H1 (cell line): ENCODE measurements around the gene DPH6. TPM values are rescaled to one million over a fixed set of nuclear protein-coding genes. Genes with fewer than 3 reads are reported as not detected.

Source experiments
- CTCF ChIA-PET: fragments of 300-600 bp; sonication (Branson Sonifier 250); formaldehyde crosslinking; loops from one replicate; lab custom pipeline; 2021; ENCODE audit not compliant: partially characterized antibody; lab: Charles Lee
- POLR2A ChIA-PET: fragments of 300-600 bp; sonication (Branson Sonifier 250); formaldehyde crosslinking; loops from one replicate; lab custom pipeline; 2021; ENCODE audit warnings: inconsistent platforms; ENCODE audit not compliant: partially characterized antibody; lab: Charles Lee
- DNase-seq, 2 experiments: peaks; one replicate each; pipeline versions ENCODE4 v3.0.0 to v3.0.0-alpha.2; 2010 to 2022; ENCODE audit warnings: low spot score in 2 of 2, low read depth in 1 of 2, mixed read lengths in 1 of 2
- FAIRE-seq: peaks from 2 replicates; lab custom pipeline; 2011; peaks lifted over from hg19 to GRCh38; lab: Jason Lieb, UNC
- H2AFZ ChIP-seq: 2 replicates; pipeline ENCODE4 v1.8.1; 2012; ENCODE audit warnings: low read length, inconsistent platforms
- H2AK5ac ChIP-seq: 2 replicates; pipeline ENCODE4 v1.6.1; 2013; ENCODE audit warnings: low read depth, low read length
- H2BK120ac ChIP-seq: replicated peaks from 2 replicates; pipeline ENCODE3; 2013; ENCODE audit warnings: low read depth, low read length, inconsistent platforms
- H2BK12ac ChIP-seq: 2 replicates; pipeline ENCODE4 v1.6.1; 2013; ENCODE audit warnings: low read depth, low read length
- H2BK15ac ChIP-seq: 2 replicates; pipeline ENCODE4 v1.6.1; 2013; ENCODE audit warnings: low read length
- H2BK20ac ChIP-seq: 2 replicates; pipeline ENCODE4 v1.6.1; 2013; ENCODE audit warnings: low read length
- H2BK5ac ChIP-seq: 2 replicates; pipeline ENCODE4 v1.6.1; 2013; ENCODE audit warnings: low read depth, low read length
- H3K14ac ChIP-seq: 2 replicates; pipeline ENCODE4 v1.6.1; 2013; ENCODE audit warnings: inconsistent platforms; ENCODE audit not compliant: insufficient read length
- H3K18ac ChIP-seq: 2 replicates; pipeline ENCODE4 v1.6.1; 2013; ENCODE audit warnings: low read length; ENCODE audit errors: extremely low read depth
- H3K23ac ChIP-seq: 2 replicates; pipeline ENCODE4 v1.6.1; 2013; ENCODE audit warnings: inconsistent platforms; ENCODE audit not compliant: insufficient read length
- H3K23me2 ChIP-seq: 2 replicates; pipeline ENCODE4 v1.6.1; 2013; ENCODE audit warnings: low read depth, low read length
- H3K27ac ChIP-seq: 2 replicates; pipeline ENCODE4 v1.6.1; 2011; ENCODE audit warnings: low read depth, low read length, inconsistent platforms
- H3K27me3 ChIP-seq, 4 experiments: replicated peaks in 1 of 4; 1 replicate in 1 of 4; 2 replicates in 3 of 4; pipeline versions ENCODE4 v1.6.1 to v1.8.1; 2011 to 2013; ENCODE audit warnings: low read length in 3 of 4, mild to moderate bottlenecking in 3 of 4, inconsistent platforms in 2 of 4, mixed read lengths in 2 of 4, moderate library complexity in 1 of 4; ENCODE audit not compliant: control insufficient read depth in 3 of 4, insufficient read depth in 3 of 4; ENCODE audit errors: extremely low read depth in 1 of 4
- H3K36me3 ChIP-seq, 4 experiments: 2 replicates each; pipeline versions ENCODE4 v1.6.1 to v1.8.1; 2011 to 2013; ENCODE audit warnings: mild to moderate bottlenecking in 4 of 4, low read length in 3 of 4, moderate library complexity in 2 of 4, control low read depth in 1 of 4, inconsistent platforms in 1 of 4; ENCODE audit not compliant: insufficient read depth in 4 of 4, control insufficient read depth in 2 of 4
- H3K4ac ChIP-seq: replicated peaks from 2 replicates; pipeline ENCODE3; 2013; ENCODE audit warnings: low read length, low read depth, mixed read lengths, inconsistent platforms; ENCODE audit not compliant: insufficient read length
- H3K4me1 ChIP-seq, 4 experiments: replicated peaks in 1 of 4; 1 replicate in 1 of 4; 2 replicates in 3 of 4; pipeline versions ENCODE4 v1.6.1 to v1.8.1; 2011 to 2013; ENCODE audit warnings: low read length in 3 of 4, inconsistent platforms in 2 of 4, mixed read lengths in 1 of 4; ENCODE audit not compliant: insufficient read depth in 4 of 4, control insufficient read depth in 3 of 4
- H3K4me2 ChIP-seq, 2 experiments: 2 replicates each; pipeline versions ENCODE4 v1.6.1 to v1.8.1; 2011 to 2013; ENCODE audit warnings: low read depth in 2 of 2, low read length in 2 of 2, control low read depth in 1 of 2, inconsistent platforms in 1 of 2, mild to moderate bottlenecking in 1 of 2; ENCODE audit not compliant: insufficient read depth in 1 of 2
- H3K4me3 ChIP-seq, 4 experiments: fragments of 200-600, 300-600 bp in 1 of 4; sonication (generic), shearing (Covaris generic), sonication (Bioruptor Twin) in 1 of 4; 2 replicates each; pipeline versions ENCODE4 v1.5.1 to v1.8.1; 2011 to 2016; ENCODE audit warnings: low read length in 4 of 4, low read depth in 3 of 4, control low read depth in 2 of 4, inconsistent platforms in 2 of 4, mild to moderate bottlenecking in 2 of 4, mixed read lengths in 1 of 4, moderate library complexity in 1 of 4; ENCODE audit not compliant: insufficient read depth in 2 of 4; ENCODE audit errors: extremely low read depth in 1 of 4
- H3K56ac ChIP-seq: replicated peaks from 2 replicates; pipeline ENCODE3; 2013; ENCODE audit warnings: low read depth, mild to moderate bottlenecking, mixed read lengths, low read length, inconsistent platforms; ENCODE audit not compliant: insufficient read length
- H3K79me1 ChIP-seq: 2 replicates; pipeline ENCODE4 v1.6.1; 2013; ENCODE audit warnings: low read depth, low read length, control low read depth
- H3K79me2 ChIP-seq, 2 experiments: 2 replicates each; pipeline versions ENCODE4 v1.6.1 to v1.8.1; 2012 to 2013; ENCODE audit warnings: low read length in 2 of 2, mild to moderate bottlenecking in 2 of 2, inconsistent platforms in 1 of 2; ENCODE audit not compliant: insufficient read depth in 2 of 2, control insufficient read depth in 1 of 2
- H3K9ac ChIP-seq, 4 experiments: replicated peaks in 1 of 4; 1 replicate in 1 of 4; 2 replicates in 3 of 4; pipeline versions ENCODE4 v1.6.1 to v1.8.1; 2011 to 2013; ENCODE audit warnings: low read depth in 3 of 4, low read length in 3 of 4, control low read depth in 2 of 4, mild to moderate bottlenecking in 2 of 4, moderate library complexity in 2 of 4, inconsistent platforms in 1 of 4; ENCODE audit errors: extremely low read depth in 1 of 4
- H3K9me3 ChIP-seq, 2 experiments: 2 replicates each; pipeline versions ENCODE4 v1.6.1 to v1.8.1; 2012 to 2013; ENCODE audit warnings: mild to moderate bottlenecking in 2 of 2, moderate library complexity in 2 of 2, control low read depth in 1 of 2, inconsistent platforms in 1 of 2, low read depth in 1 of 2, low read length in 1 of 2, mixed read lengths in 1 of 2; ENCODE audit not compliant: insufficient read depth in 2 of 2
- H4K20me1 ChIP-seq, 2 experiments: replicated peaks in 1 of 2; 2 replicates each; pipeline versions ENCODE3 to v1.8.1; 2011 to 2013; ENCODE audit warnings: inconsistent platforms in 2 of 2, low read length in 2 of 2, mild to moderate bottlenecking in 1 of 2; ENCODE audit not compliant: insufficient read depth in 2 of 2, control insufficient read depth in 1 of 2
- H4K5ac ChIP-seq: 2 replicates; pipeline ENCODE4 v1.6.1; 2013; ENCODE audit warnings: low read length, low read depth, mixed read lengths, inconsistent platforms; ENCODE audit not compliant: insufficient read length
- H4K8ac ChIP-seq: 2 replicates; pipeline ENCODE4 v1.8.0; 2013; ENCODE audit warnings: mild to moderate bottlenecking, moderate library complexity, low read length, inconsistent platforms; ENCODE audit not compliant: insufficient read depth; ENCODE audit errors: extremely low read depth
- H4K91ac ChIP-seq: replicated peaks from 2 replicates; pipeline ENCODE3; 2013; ENCODE audit warnings: low read length, mixed read lengths, inconsistent platforms; ENCODE audit not compliant: insufficient read length
- ATF3 ChIP-seq: IDR thresholded peaks from 2 replicates; pipeline ENCODE4 v1.6.1; 2011; ENCODE audit warnings: low read depth, mild to moderate bottlenecking, low read length; ENCODE audit not compliant: insufficient read depth
- EZH2 ChIP-seq: fragments of 200-600 bp; sonication (generic); IDR thresholded peaks from 2 replicates; pipeline ENCODE4 v1.7.1; 2012; ENCODE audit warnings: low read depth, mild to moderate bottlenecking, moderate library complexity, low read length, inconsistent platforms; ENCODE audit not compliant: severe bottlenecking
- KDM5A ChIP-seq: fragments of 200-600 bp; IDR thresholded peaks from 2 replicates; pipeline ENCODE4 v1.7.1; 2012; ENCODE audit warnings: mild to moderate bottlenecking, low read length, inconsistent platforms, mixed read lengths
- POU5F1 ChIP-seq: IDR thresholded peaks from 2 replicates; pipeline ENCODE4 v1.6.1; 2011; ENCODE audit warnings: low read depth, mild to moderate bottlenecking, low read length, moderate library complexity
- SAP30 ChIP-seq: fragments of 300-600 bp; sonication (generic); IDR thresholded peaks from 2 replicates; pipeline ENCODE4 v1.7.1; 2012; ENCODE audit warnings: low read length, moderate library complexity, mild to moderate bottlenecking, inconsistent platforms; ENCODE audit not compliant: insufficient read depth, insufficient replicate concordance
- SIN3A ChIP-seq, 2 experiments: IDR thresholded peaks in 1 of 2; conservative IDR thresholded peaks in 1 of 2; 2 replicates each; pipeline ENCODE4 v1.6.1; 2011 to 2012; ENCODE audit warnings: low read length in 2 of 2, improper control_type of control experiment in 1 of 2, low read depth in 1 of 2, mild to moderate bottlenecking in 1 of 2
- SP1 ChIP-seq: IDR thresholded peaks from 2 replicates; pipeline ENCODE4 v1.6.1; 2011; ENCODE audit warnings: low read depth, low read length
- TEAD4 ChIP-seq: IDR thresholded peaks from 2 replicates; pipeline ENCODE4 v1.6.1; 2012; ENCODE audit warnings: low read depth, low read length, inconsistent platforms, mixed read lengths
- YY1 ChIP-seq: IDR thresholded peaks from 2 replicates; pipeline ENCODE4 v1.6.1; 2011; ENCODE audit warnings: low read depth, mild to moderate bottlenecking, low read length
- WGBS, 2 experiments: shearing (Covaris generic) in 1 of 2; methylation state at CpG; one replicate each; pipeline versions ENCODE4 v1.1.6 to v1.1.7; 2013 to 2015; ENCODE audit warnings: low lambda C conversion rate in 2 of 2, mixed read lengths in 2 of 2, inconsistent platforms in 1 of 2, low coverage in 1 of 2, missing lambda C conversion rate in 1 of 2; ENCODE audit not compliant: insufficient replicate concordance in 2 of 2, insufficient coverage in 1 of 2, insufficient read length in 1 of 2; ENCODE audit errors: extremely low coverage in 1 of 2, missing lambda C conversion rate in 1 of 2; 5-methylcytosine and 5-hydroxymethylcytosine counted together
- polyA plus RNA-seq, 7 experiments: library from polyadenylated mRNA; depleted of rRNA in 3 of 7; stranded (reverse) in 5 of 7; unstranded in 2 of 7; fragments of >200 nt in 5 of 7; fragments of 200-250 nt in 2 of 7; gene quantifications; 1 replicate in 5 of 7; 2 replicates in 1 of 7; 4 replicates in 1 of 7; pipeline versions ENCODE4 v1.2.1 to v1.2.3, GENCODE V29; 2011 to 2013; ENCODE audit warnings: missing spikeins in 2 of 7, mixed read lengths in 2 of 7
- total RNA-seq: library from RNA; stranded (reverse); fragmentation: NEBNext Ultra II Directional; extraction: Animal tissue kit (Norgen Biotek cat#: 25700); gene quantifications from 2 replicates; pipeline ENCODE4 v1.2.1, GENCODE V29; 2021

Gene DPH6
- total and polyA plus RNA-seq, 2 of the 8 experiments (the other 6 are each of a cell fraction or from before 2014, with no cell fraction given) = 21.6 to 30.5 TPM

DNA sequence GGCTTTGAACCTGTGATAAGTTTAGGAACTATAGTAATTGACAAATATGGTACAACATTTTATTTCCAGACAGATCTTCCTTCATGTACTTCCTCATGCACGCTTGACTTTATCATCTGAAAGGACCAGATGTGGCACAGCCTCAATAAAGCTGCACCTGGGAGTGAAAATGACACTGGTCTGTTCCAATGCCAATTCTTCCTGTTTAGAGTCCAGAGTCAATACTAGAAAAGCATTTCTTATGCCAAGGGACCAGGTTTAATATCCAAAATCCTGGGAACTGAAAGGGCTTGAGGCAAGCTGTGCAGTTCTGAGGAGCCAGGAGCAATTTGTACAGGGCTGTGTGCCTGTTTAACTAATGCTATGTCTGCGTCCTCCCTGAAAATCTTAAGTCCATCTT is 15.3 kb downstream of the DPH6 start:
- Histone ChIP-seq H3K4me2 (no peak overlapping the region), H3K79me1 (no peaks in the 10 kb centered on the region), H2AK5ac (no peak overlapping the region), H2BK20ac (no peak overlapping the region), H2BK5ac (no peak overlapping the region), H3K23ac (no peak overlapping the region), H3K18ac (no peak overlapping the region), H3K36me3 (peaks cover 0 to 4% (median 1%) of the 10 kb centered on the region in 4 experiments; a peak in 2 of 8 replicates), H3K4me3 (no peak overlapping the region), H3K27ac (no peak overlapping the region), H3K27me3 (no peaks in the 10 kb centered on the region), H2BK120ac (no peak overlapping the region), H2BK12ac (no peak overlapping the region), H3K9ac (no peak overlapping the region), H3K4ac (no peak overlapping the region), H4K20me1 (peaks cover 0 to 1% of the 10 kb centered on the region in 2 experiments), H3K4me1 (no peaks in the 10 kb centered on the region), H3K9me3 (0 out of 4 replicates have a peak, but pooled peaks cover 0 to 8% of the 10 kb centered on the region in 2 experiments), H2AFZ (no peak overlapping the region), H3K14ac (no peak overlapping the region), H3K79me2 (no peaks in the 10 kb centered on the region; a peak in 1 of 4 replicates), H4K5ac (no peak overlapping the region), H3K23me2 (no peaks in the 10 kb centered on the region), H4K91ac (no peak overlapping the region), H3K56ac (no peak overlapping the region), H4K8ac (no peak overlapping the region), H2BK15ac (no peak overlapping the region)
- 85% methylated on average over 2 of the region's 2 CpGs; no CpG with 5 or more reads in 1 of the 2 experiments for WGBS, 2 experiments
- DNase-seq = no peak
- CTCF ChIA-PET = no interaction called here
- FAIRE-seq = no peak
- TF ChIP-seq SAP30 (no peak), SP1 (no peak), POU5F1 (no peak), EZH2 (no peak), YY1 (no peak), ATF3 (no peak), KDM5A (no peak), TEAD4 (no peak), SIN3A (conservative IDR thresholded peaks at IDR 0.05 in 1 of 2, IDR thresholded peaks at IDR 0.05 in 1 of 2; ENCODE audit: low read depth in 1 of 2, low read length in 2 of 2) (no peak)
- POLR2A ChIA-PET = no interaction called here
